G401 (cell line): ENCODE results near the gene BSND. TPM values are rescaled to one million over a fixed set of nuclear protein-coding genes. Genes with fewer than 3 reads are reported as not detected.

ENCODE experiments used
- DNase-seq: peaks from one replicate; pipeline ENCODE4 v3.0.0-alpha.2; 2015; ENCODE audit warnings: low spot score
- in situ Hi-C: cut with HindIII; loops from 2 replicates; pipeline ENCODE4 v1.10.0; 2016; ENCODE audit warnings: low sequenced_read_pairs, mixed read lengths
- total RNA-seq: library from RNA; depleted of rRNA; stranded (reverse); fragments of >200 nt; shearing (Covaris generic); gene quantifications from 2 replicates; pipeline ENCODE4 v1.2.3, GENCODE V29; 2014; rRNA removed

The BSND gene
- total RNA-seq, 1 experiment from 2014 or later, result not detected

- no peak for DNase-seq
- in situ Hi-C loops, result no loop called here
Measured at GRCh38 chr1:55054396-55054795, 55.7 kb downstream of the BSND start.

GRCh38 chr1:55055084-55055882, 56.5 kb downstream of the BSND start:
- in situ Hi-C loops, result no loop called here
- DNase-seq, result no peak

- in situ Hi-C loops, result no loop called here
- DNase-seq, result no peak
Measured at GRCh38 chr1:55055951-55056631, 57.4 kb downstream of the BSND start.

GRCh38 chr1:55056632-55056992, 57.9 kb downstream of the BSND start:
- no peak for DNase-seq
- in situ Hi-C loops, result no loop called here

GRCh38 chr1:55057270-55057955, 58.7 kb downstream of the BSND start:
- in situ Hi-C loops, result no loop called here
- DNase-seq, result no peak

- in situ Hi-C loops, result no loop called here
- DNase-seq, result no peak
Measured at GRCh38 chr1:55057956-55058298, 59.2 kb downstream of the BSND start.

- in situ Hi-C loops, result no loop called here
- no peak for DNase-seq
Measured at GRCh38 chr1:55059302-55060132, 60.8 kb downstream of the BSND start.

- DNase-seq, result no peak
- in situ Hi-C loops, result no loop called here
Measured at GRCh38 chr1:55060133-55060999, 61.6 kb downstream of the BSND start.

- in situ Hi-C loops, result no loop called here
- DNase-seq, result no peak
Measured at GRCh38 chr1:55061000-55061705, 62.4 kb downstream of the BSND start.

Other genes starting within 250 kb of the BSND start
- 10.0 and 17.2 TPM in 2 replicates for gene PARS2, start 234.4 kb upstream of the BSND start, total RNA-seq
- not detected in 2 replicates for gene TTC22, start 197.6 kb upstream of the BSND start, total RNA-seq
- gene DHCR24, start 111.7 kb upstream of the BSND start, total RNA-seq, result 77.8 and 101 TPM in 2 replicates
- gene TMEM61, start 18.3 kb upstream of the BSND start, total RNA-seq, result not detected in 2 replicates
- gene PCSK9, start 40.6 kb downstream of the BSND start, total RNA-seq, result 0.06 TPM in 1 of 2 replicates, not detected in the other
- 14.3 and 20.8 TPM in 2 replicates for gene USP24, start 216.4 kb downstream of the BSND start, total RNA-seq